GM20000 (cell line): ENCODE measurements around the gene NOX4.
"Not testable (repeated sequence)": the region's sequence is repeated elsewhere in the genome, so short reads cannot be mapped to it uniquely, and the experiment has no call there.

ENCODE experiments used
- DNase-seq: peaks from one replicate; pipeline ENCODE4 v3.0.0; 2012; ENCODE audit warnings: low spot score
- TF ChIP-seq, protein P1 (sequence below): IDR thresholded peaks from 2 replicates; pipeline ENCODE4 v1.5.1; 2012; ENCODE audit warnings: mild to moderate bottlenecking, control low read depth; ENCODE audit errors: extremely low read depth, missing control alignments

Gene NOX4

GRCh38 chr11:89441606-89442005, 49.6 kb downstream of the NOX4 start:
- no peak for DNase-seq
- TF ChIP-seq, protein P1, sequence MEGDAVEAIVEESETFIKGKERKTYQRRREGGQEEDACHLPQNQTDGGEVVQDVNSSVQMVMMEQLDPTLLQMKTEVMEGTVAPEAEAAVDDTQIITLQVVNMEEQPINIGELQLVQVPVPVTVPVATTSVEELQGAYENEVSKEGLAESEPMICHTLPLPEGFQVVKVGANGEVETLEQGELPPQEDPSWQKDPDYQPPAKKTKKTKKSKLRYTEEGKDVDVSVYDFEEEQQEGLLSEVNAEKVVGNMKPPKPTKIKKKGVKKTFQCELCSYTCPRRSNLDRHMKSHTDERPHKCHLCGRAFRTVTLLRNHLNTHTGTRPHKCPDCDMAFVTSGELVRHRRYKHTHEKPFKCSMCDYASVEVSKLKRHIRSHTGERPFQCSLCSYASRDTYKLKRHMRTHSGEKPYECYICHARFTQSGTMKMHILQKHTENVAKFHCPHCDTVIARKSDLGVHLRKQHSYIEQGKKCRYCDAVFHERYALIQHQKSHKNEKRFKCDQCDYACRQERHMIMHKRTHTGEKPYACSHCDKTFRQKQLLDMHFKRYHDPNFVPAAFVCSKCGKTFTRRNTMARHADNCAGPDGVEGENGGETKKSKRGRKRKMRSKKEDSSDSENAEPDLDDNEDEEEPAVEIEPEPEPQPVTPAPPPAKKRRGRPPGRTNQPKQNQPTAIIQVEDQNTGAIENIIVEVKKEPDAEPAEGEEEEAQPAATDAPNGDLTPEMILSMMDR: no peak

DNA sequence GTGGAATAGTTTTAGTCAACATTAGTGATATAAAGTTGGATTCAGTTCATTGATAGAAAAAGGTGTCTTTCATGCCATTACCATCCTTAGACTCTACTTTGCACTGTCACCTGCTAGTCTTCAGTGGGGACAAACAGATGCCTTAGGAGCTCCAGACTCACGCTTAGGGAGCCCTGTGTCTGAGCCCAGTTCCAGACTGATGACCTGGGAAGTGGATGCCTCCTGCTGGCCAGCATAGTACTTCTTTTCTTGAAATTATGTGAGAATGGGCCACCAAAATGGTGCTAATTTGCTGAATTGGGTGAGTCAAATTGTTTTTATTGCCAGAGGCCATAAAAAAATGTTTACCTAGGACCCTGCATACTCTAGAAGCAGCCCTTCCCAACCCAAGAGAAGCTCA, 53.9 kb downstream of the NOX4 start:
- TF ChIP-seq, protein P1: no peak
- no peak for DNase-seq

- no peak for DNase-seq
These were observed 55.1 kb downstream of the NOX4 start for GRCh38 chr11:89436071-89436470.

DNA sequence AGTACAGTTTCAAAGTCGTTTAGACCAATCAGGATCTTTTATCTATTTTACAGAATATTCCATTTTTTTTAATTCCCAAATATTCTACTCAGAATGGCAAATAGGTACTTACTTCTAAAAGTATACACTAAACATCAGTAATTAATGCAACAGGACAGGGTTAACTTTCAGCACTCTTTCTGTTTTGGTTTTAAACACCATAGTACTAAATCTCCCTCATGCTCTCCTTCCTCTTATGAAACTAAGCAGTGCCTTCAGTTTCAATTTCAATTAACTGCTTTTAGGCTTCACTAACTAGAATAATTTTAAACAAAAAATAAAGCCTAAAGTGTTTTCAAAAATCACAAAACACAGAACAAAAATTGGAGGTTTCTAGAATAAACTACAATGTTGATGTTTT, 57.9 kb downstream of the NOX4 start:
- TF ChIP-seq, protein P1: no peak
- DNase-seq: no peak

More at GRCh38 chr11:89436071-89436470, 55.1 kb downstream of the NOX4 start:
- TF ChIP-seq, protein P1: no peak

DNA sequence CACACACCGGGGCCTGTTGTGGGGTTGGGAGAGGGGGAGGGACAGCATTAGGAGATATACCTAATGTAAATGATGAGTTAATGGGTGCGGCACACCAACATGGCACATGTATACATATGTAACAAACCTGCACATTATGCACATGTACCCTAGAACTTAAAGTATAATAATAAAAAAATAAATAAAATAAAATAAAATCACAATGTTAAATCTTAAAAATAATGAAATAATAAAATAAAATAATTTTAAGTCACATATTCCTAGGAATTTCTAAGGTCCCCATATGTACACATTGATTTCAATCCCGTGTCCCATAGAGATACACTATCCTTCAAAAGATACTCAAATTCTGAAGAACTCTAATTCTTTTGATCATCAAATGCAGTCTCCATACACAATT, 59.0 kb downstream of the NOX4 start:
- not testable (repeated sequence) for DNase-seq

DNA sequence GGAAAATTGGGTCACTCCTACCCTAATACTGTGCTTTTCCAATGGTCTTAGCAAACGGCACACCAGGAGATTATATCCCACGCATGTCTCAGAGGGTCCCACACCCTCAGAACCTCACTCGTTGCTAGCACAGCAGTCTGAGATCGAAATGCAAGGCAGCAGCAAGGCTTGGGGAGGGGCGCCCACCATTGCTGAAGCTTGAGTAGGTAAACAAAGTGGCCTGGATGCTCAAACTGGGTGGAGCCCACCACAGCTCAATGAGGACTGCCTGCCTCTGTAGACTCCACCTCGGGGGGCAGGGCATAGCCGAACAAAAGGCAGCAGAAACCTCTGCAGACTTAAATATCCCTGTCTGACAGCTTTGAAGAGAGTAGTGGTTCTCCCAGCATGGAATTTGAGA, 64.7 kb downstream of the NOX4 start:
- DNase-seq: not testable (repeated sequence)

DNA sequence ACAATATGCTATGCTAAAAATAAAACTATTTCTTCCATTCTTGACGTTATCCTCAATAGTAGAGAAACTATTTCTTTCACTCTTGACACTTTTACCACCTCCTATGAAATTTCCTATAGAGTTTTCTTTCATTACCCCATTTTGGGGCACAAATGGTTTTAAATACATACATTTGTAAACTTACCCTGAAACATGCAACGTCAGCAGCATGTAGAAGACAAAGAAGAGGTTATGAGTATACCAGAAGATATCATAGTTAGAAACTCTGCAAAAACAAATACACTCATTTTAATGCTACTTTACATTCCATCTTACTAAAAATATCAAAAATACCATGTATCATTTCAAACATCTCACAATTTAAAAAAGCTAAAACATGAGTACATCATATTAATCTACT, 69.5 kb downstream of the NOX4 start:
- no peak for DNase-seq
- TF ChIP-seq, protein P1: no peak

- TF ChIP-seq, protein P1: no peak
- DNase-seq: no peak
These were observed 70.2 kb downstream of the NOX4 start for GRCh38 chr11:89420981-89421380.

DNA sequence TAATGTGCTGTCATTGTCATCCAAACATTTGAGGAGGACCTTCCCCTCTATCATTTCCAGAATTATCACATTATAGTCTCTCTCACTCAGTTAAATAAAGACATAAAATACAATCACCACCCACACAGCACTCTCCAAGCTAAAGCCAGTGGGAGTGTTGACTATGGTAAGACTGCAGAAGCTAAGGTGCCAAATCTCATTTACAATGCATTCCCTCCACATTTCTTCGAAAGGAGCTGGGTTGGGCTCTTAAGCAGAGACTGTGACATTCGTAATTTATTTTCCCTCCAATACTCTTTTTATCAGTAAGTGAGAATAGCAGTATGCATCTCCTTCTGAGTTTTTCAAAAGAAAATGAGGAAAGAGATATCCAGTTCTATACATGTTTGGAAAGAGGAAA, 74.2 kb downstream of the NOX4 start:
- TF ChIP-seq, protein P1: no peak
- no peak for DNase-seq

DNA sequence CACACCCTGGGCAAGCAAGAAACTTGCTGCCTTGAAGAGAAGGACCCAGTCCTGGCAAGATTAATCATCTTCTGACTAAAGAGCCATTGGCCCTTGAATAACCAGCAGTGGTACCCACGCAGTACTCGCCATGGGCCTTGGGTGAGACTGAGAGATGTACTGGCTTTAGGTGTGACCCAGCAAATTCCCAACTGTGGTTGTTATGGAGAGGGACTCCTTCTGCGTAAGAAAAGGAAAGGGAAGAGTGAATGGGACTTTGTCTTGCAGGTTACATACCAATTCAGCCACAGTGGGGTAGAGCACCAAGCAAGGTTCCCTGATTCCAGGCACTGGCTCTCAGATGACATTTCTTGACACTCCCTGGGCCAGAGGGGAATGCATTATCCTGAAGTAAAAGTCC, 80.1 kb downstream of the NOX4 start:
- DNase-seq: not testable (repeated sequence)

- DNase-seq: not testable (repeated sequence)
These were observed 80.5 kb downstream of the NOX4 start for GRCh38 chr11:89410666-89411065.

DNA sequence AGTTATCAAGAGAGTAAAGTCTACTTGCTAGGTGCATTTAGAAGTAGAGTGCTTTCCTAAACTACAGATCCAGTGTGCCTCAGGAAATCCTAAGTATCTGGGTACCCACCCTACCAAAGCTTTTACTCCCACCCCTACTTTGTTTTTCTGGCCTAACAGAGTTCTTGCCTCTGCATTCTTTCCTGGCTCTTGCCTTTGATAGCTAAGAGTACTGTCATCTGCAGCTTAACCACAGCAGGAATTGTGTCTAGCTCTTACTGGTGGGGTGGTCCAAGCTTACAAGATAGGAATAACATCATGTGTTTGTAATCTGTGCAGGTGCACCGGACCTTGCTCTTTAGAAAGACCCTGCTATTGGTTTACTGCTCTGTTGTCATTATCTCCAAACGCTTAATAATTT, 82.7 kb downstream of the NOX4 start:
- not testable (repeated sequence) for DNase-seq
